Measurements from ENCODE around the gene EPHB1. TPM values are rescaled to one million over a fixed set of nuclear protein-coding genes. Genes with fewer than 3 reads are reported as not detected.
"Not testable (repeated sequence)": the region's sequence is repeated elsewhere in the genome, so short reads cannot be mapped to it uniquely, and the experiment has no call there.

EPHB1 gene
- total RNA-seq, 2 donors from 2014 or later, result 1.2 to 1.3 TPM

GRCh38 chr3:134956395-134956794, 161.3 kb downstream of the EPHB1 start:
- H3K4me3 Mint-ChIP-seq, result no peak overlapping the region
- no peaks in the 10 kb centered on the region for H3K4me1 Mint-ChIP-seq
- H3K36me3 Mint-ChIP-seq (ENCODE audit: low read depth), result no peaks in the 10 kb centered on the region
- H3K27me3 Mint-ChIP-seq, result no peaks in the 10 kb centered on the region
- no peak for ATAC-seq (replicated peaks)
- H3K9me3 Mint-ChIP-seq, result no peaks in the 10 kb centered on the region
- H3K27ac Mint-ChIP-seq, result no peak overlapping the region

GRCh38 chr3:134956844-134957243, 161.8 kb downstream of the EPHB1 start:
- Mint-ChIP-seq H3K36me3 (ENCODE audit: low read depth) (no peaks in the 10 kb centered on the region), H3K4me1 (no peaks in the 10 kb centered on the region), H3K27me3 (no peaks in the 10 kb centered on the region), H3K4me3 (no peak overlapping the region), H3K27ac (no peak overlapping the region), H3K9me3 (no peaks in the 10 kb centered on the region)
- no peak for ATAC-seq (replicated peaks)

- no peaks in the 10 kb centered on the region for H3K9me3 Mint-ChIP-seq
- no peaks in the 10 kb centered on the region for H3K4me1 Mint-ChIP-seq
- H3K27me3 Mint-ChIP-seq, result no peaks in the 10 kb centered on the region
- H3K27ac Mint-ChIP-seq, result no peak overlapping the region
- no peak overlapping the region for H3K4me3 Mint-ChIP-seq
- H3K36me3 Mint-ChIP-seq (ENCODE audit: low read depth), result no peaks in the 10 kb centered on the region
- no peak for ATAC-seq (replicated peaks)
These were observed 164.5 kb downstream of the EPHB1 start for GRCh38 chr3:134959516-134959915.

GRCh38 chr3:134964226-134964625, 169.2 kb downstream of the EPHB1 start:
- H3K4me3 Mint-ChIP-seq, result no peak overlapping the region
- H3K9me3 Mint-ChIP-seq, result peaks cover 4% of the 10 kb centered on the region
- H3K27ac Mint-ChIP-seq, result no peak overlapping the region
- ATAC-seq (replicated peaks), result no peak
- H3K36me3 Mint-ChIP-seq (ENCODE audit: low read depth), result no peaks in the 10 kb centered on the region
- H3K27me3 Mint-ChIP-seq, result peaks cover 4% of the 10 kb centered on the region
- no peaks in the 10 kb centered on the region for H3K4me1 Mint-ChIP-seq

- Mint-ChIP-seq H3K27me3 (peaks cover 4% of the 10 kb centered on the region), H3K9me3 (peaks cover 4% of the 10 kb centered on the region), H3K4me1 (no peaks in the 10 kb centered on the region), H3K36me3 (ENCODE audit: low read depth) (no peaks in the 10 kb centered on the region), H3K27ac (no peak overlapping the region), H3K4me3 (no peak overlapping the region)
- ATAC-seq (replicated peaks), result no peak
These were observed 170.9 kb downstream of the EPHB1 start for GRCh38 chr3:134965865-134966481.

- H3K9me3 Mint-ChIP-seq, result no peaks in the 10 kb centered on the region
- no peak for ATAC-seq (replicated peaks)
- no peaks in the 10 kb centered on the region for H3K4me1 Mint-ChIP-seq
- no peak overlapping the region for H3K4me3 Mint-ChIP-seq
- no peak overlapping the region for H3K27ac Mint-ChIP-seq
- H3K36me3 Mint-ChIP-seq (ENCODE audit: low read depth), result no peaks in the 10 kb centered on the region
- H3K27me3 Mint-ChIP-seq, result no peaks in the 10 kb centered on the region
These were observed 175.8 kb downstream of the EPHB1 start for GRCh38 chr3:134970895-134971294.

GRCh38 chr3:134971306-134971705, 176.2 kb downstream of the EPHB1 start:
- Mint-ChIP-seq H3K36me3 (ENCODE audit: low read depth) (no peaks in the 10 kb centered on the region), H3K27ac (no peak overlapping the region), H3K4me1 (no peaks in the 10 kb centered on the region), H3K4me3 (no peak overlapping the region), H3K9me3 (no peaks in the 10 kb centered on the region), H3K27me3 (no peaks in the 10 kb centered on the region)
- ATAC-seq (replicated peaks), result no peak

GRCh38 chr3:134971907-134972306, 176.8 kb downstream of the EPHB1 start:
- H3K27me3 Mint-ChIP-seq; H3K27ac Mint-ChIP-seq; H3K36me3 Mint-ChIP-seq (ENCODE audit: low read depth); ATAC-seq (replicated peaks); H3K4me3 Mint-ChIP-seq; H3K9me3 Mint-ChIP-seq; H3K4me1 Mint-ChIP-seq: not testable (repeated sequence)

- Mint-ChIP-seq H3K27me3 (no peaks in the 10 kb centered on the region), H3K9me3 (no peaks in the 10 kb centered on the region), H3K36me3 (ENCODE audit: low read depth) (no peaks in the 10 kb centered on the region), H3K4me1 (no peaks in the 10 kb centered on the region), H3K27ac (no peak overlapping the region), H3K4me3 (no peak overlapping the region)
- no peak for ATAC-seq (replicated peaks)
These were observed 177.9 kb downstream of the EPHB1 start for GRCh38 chr3:134972836-134973455.

- Mint-ChIP-seq H3K9me3 (no peaks in the 10 kb centered on the region), H3K4me1 (no peaks in the 10 kb centered on the region), H3K4me3 (no peak overlapping the region), H3K27ac (no peak overlapping the region), H3K36me3 (ENCODE audit: low read depth) (no peaks in the 10 kb centered on the region), H3K27me3 (no peaks in the 10 kb centered on the region)
- ATAC-seq (replicated peaks), result no peak
These were observed 179.6 kb downstream of the EPHB1 start for GRCh38 chr3:134974624-134975023.

GRCh38 chr3:134976948-134977347, 181.9 kb downstream of the EPHB1 start:
- no peak for ATAC-seq (replicated peaks)
- Mint-ChIP-seq H3K27ac (no peak overlapping the region), H3K4me3 (no peak overlapping the region), H3K9me3 (no peaks in the 10 kb centered on the region), H3K27me3 (no peaks in the 10 kb centered on the region), H3K36me3 (ENCODE audit: low read depth) (no peaks in the 10 kb centered on the region), H3K4me1 (no peaks in the 10 kb centered on the region)

- H3K4me1 Mint-ChIP-seq, result no peaks in the 10 kb centered on the region
- no peaks in the 10 kb centered on the region for H3K27me3 Mint-ChIP-seq
- no peaks in the 10 kb centered on the region for H3K36me3 Mint-ChIP-seq (ENCODE audit: low read depth)
- no peaks in the 10 kb centered on the region for H3K9me3 Mint-ChIP-seq
- no peak overlapping the region for H3K27ac Mint-ChIP-seq
- no peak for ATAC-seq (replicated peaks)
- no peak overlapping the region for H3K4me3 Mint-ChIP-seq
These were observed 183.6 kb downstream of the EPHB1 start for GRCh38 chr3:134978658-134979057.

GRCh38 chr3:134985864-134986715, 191.0 kb downstream of the EPHB1 start:
- Mint-ChIP-seq H3K27ac (no peak overlapping the region), H3K4me3 (no peak overlapping the region), H3K27me3 (no peaks in the 10 kb centered on the region), H3K4me1 (no peaks in the 10 kb centered on the region), H3K9me3 (no peaks in the 10 kb centered on the region), H3K36me3 (ENCODE audit: low read depth) (no peaks in the 10 kb centered on the region)
- no peak for ATAC-seq (replicated peaks)

GRCh38 chr3:134988666-134989065, 193.6 kb downstream of the EPHB1 start:
- ATAC-seq (replicated peaks), result no peak
- H3K4me3 Mint-ChIP-seq, result no peak overlapping the region
- H3K36me3 Mint-ChIP-seq (ENCODE audit: low read depth), result no peaks in the 10 kb centered on the region
- H3K27ac Mint-ChIP-seq, result no peak overlapping the region
- H3K27me3 Mint-ChIP-seq, result no peaks in the 10 kb centered on the region
- no peaks in the 10 kb centered on the region for H3K9me3 Mint-ChIP-seq
- H3K4me1 Mint-ChIP-seq, result no peaks in the 10 kb centered on the region

- no peaks in the 10 kb centered on the region for H3K27me3 Mint-ChIP-seq
These were observed 195.9 kb downstream of the EPHB1 start for GRCh38 chr3:134991003-134991402.

More at GRCh38 chr3:134991003-134991402, 195.9 kb downstream of the EPHB1 start:
- no peak for ATAC-seq (replicated peaks)
- Mint-ChIP-seq H3K36me3 (ENCODE audit: low read depth) (no peaks in the 10 kb centered on the region), H3K9me3 (peaks cover 3% of the 10 kb centered on the region), H3K4me3 (no peak overlapping the region), H3K27ac (no peak overlapping the region), H3K4me1 (no peaks in the 10 kb centered on the region)
